Activated CD4-positive, alpha-beta T cell treated with anti-CD3 and anti-CD28 coated beads, Interleukin-2, Interleukin-4, amounts not matched to agents 100 ng/mL and 50 ng/mL, durations not matched to agents 16 hours and 8 hours (primary cell): ENCODE results near the gene CDKL4.
"Not testable (repeated sequence)": the region's sequence is repeated elsewhere in the genome, so short reads cannot be mapped to it uniquely, and the experiment has no call there.

ENCODE experiments used
- DNase-seq: peaks from one replicate; pipeline ENCODE4 v3.0.0-alpha.2; 2020; ENCODE audit warnings: low spot score

The CDKL4 gene

DNA sequence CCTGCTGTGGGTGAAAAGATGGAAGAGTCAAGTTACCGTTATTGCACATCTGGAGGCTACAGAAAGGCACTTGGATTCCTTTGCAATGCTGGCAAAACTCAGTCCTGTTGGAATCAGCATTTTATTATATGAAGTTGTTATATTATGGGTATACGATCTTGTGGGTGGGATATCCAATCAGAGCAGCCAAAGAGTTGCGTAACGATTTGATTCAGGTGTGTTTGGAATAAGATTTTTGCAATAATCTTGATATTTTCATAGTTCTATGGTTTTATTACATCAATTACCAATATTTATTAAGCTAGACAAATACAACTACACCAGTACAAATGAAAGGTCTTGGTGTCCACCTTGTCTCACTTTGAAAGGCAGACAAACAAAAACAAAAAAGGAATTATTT is 65.0 kb downstream of the CDKL4 start:
- DNase-seq, result no peak

DNA sequence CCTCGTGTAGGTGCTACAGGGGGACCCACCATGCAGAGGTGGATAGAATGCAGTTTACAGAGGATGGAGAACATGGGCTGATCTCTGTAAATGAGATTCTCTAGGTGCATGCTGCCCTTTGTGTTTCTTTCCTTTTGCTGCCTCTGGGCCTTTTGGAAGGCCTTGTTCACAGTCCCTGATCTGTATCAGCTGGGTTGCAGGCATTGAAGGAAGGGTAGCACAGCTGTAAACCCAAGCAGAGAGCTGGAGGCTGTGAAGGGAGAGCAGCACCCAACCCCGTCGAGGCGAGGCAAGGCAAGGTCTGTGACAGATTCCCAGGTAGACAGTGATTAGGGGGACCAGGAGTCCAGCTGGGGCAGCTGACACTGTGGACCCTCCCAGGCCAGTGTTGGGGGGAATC is 66.8 kb downstream of the CDKL4 start:
- no peak for DNase-seq

DNA sequence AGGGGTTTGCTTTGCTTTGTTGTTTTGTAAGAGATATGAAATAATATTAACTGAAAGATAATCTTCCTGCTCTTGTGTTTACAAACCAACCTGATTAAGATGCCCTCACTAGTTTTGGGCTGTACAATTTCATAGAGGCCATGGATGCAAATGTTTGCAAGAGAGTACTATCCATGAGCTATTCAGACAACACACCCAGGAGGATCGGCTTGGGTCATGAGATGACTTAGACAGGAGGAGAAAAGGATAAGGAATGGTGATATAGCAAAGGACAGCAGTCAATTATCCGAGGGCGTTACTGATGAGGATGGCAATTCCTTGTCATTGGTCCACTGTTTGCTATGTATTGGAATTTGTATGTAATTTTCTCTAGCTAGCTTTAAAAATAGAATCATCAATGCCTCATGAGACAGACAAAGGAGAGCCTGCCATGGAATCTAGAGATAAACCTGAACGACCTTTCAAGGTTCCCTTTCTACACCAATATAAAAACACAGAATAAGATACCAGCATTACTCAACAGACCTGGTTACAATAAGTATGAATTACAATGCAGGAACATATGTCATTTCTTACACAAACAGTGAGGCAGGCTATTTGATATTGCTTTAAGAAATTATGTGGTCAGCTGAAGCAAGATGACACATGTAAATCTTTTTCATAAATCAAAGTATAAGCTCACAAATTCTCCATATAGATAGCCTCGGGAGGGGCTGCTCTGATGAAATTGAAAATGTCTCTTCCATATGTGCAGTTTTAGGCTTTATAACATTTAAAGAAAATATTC is 68.6 kb downstream of the CDKL4 start:
- no peak for DNase-seq

DNA sequence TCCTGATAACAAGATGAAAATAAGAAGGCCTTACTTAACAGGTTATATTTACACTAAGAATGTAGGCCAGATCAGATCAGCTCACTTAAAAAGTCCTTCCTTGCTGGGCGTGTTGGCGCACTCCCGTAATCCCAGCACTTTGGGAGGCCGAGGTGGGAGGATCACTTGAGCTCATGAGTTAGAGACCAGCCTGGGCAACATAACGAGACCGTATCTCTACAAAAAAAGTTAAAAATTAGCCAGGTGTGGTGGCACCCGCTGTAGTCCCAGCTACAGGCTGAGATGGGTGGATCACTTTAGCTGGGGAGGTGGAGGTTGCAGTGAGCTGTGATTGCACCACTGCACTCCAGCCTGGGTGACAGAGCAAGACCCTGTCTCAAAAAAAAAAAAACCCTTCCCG is 69.7 kb downstream of the CDKL4 start:
- no peak for DNase-seq

DNA sequence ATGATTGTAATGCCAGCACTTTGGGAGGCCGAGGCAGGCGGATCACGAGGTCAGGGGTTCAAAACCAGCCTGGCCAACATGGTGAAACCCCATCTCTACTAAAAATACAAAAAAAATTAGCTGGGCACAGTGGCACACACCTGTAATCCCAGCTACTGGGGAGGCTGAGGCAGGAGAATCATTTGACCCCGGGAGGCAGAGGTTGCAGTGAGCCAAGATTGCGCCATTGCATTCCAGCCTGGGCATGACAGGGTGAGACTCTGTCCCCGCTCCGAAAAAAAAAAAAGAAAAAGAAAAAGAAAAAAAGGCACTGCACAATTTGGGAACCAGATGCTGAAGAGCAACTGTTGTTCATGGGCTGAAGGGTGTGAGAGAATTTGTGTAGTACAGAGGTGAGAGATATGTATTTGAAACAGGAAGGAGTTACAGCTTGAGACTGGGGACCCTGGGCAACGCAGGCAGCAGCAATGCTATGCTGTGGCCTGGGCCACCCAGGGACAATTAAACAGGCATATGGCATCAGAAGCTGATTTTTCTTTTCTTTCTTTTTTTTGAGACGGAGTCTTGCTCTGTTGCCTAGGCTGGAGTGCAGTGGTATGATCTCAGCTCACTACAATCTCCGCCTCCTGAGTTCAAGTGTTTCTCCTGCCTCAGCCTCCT is 71.6 kb downstream of the CDKL4 start:
- DNase-seq, result not testable (repeated sequence)

DNA sequence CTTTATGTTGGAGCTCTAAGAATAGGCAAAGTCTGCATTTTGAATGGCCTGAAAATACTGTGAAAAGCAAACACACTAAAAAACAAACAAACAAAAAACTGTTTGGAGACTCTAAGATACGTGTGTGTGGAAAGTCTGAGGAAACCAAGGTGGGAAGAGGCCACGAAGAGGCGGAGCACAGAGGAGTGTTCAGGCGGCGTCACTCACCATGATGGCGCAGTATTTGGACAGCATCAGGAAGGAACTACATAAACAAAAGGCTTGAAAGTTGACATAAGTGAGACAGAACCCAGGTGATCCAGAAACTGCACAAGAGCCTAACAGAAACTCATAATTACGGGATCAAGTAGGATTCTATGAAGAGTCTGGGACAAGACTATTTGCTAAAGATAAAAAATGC is 72.1 kb downstream of the CDKL4 start:
- DNase-seq, result no peak

DNA sequence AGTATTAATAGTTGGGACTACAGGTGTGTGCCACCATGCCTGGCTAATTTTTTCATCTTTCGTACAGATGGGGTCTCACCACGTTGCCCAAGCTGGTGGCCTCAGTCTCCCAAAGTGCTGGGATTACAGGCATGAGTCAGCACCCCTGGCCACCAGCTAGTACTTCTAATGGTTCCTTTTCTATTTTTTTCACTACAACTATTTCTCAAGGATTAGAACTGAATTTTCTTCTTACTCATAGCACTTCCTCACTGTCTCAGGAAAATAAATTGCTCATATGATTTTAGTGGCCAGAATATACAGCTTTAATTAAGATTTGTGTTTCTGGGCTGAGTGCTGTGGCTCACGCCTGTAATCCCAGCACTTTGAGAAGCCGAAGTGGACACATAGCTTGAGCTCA is 79.7 kb downstream of the CDKL4 start:
- no peak for DNase-seq

DNA sequence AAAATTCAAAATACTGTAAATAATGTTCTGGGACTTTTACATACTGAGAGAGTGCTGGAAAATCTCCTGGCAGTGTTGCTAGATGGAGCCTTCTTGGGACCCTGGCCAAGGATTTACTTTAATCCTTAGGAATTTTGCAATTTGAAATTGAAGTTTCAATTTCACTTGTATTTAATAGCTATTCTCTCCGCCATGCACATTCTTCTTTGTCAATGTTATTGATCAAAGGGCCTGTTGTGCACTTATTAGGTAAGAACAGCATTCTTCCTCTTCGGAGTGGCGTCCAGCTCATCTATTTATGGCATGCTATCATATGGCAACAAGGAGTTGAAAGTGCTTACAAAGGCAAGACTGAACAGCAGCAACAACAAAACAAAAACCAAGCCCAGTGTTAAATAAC is 82.8 kb downstream of the CDKL4 start:
- DNase-seq, result no peak

DNA sequence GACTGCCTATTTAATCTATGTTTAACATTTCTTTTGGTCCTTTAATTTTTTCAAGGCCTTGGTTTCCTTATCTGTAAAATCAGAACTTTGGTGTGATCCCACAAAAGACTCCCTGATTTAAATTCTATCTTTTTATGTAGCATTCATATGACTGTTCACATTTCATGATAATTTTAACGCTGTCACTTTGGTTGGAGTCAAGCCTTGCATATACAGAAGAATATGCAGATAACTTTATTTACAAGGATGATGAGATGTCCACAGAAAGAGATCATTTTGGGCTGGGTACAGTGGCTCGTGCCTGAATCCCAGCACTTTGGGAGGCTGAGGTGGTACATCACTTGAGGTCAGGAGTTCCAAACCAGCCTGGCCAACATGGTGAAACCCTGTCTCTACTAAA is 84.5 kb downstream of the CDKL4 start:
- no peak for DNase-seq

DNA sequence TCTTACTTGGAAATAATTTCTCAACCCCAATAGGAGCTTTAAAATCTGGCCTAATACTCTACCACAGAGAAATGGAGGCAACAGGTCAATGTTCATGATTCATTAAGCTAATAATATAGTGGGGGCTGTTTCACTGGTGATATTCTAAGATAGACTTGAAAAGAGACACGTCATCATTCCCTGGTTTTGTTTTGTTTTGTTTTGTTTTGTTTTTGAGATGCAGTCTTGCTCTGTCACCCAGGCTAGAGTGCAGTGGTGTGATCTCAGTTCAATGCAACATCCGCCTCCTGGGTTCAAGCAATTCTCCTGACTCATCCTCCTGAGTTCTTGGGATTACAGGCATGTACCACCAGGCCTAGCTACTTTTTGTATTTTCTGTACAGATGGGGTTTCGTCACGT is 85.4 kb downstream of the CDKL4 start:
- no peak for DNase-seq

DNA sequence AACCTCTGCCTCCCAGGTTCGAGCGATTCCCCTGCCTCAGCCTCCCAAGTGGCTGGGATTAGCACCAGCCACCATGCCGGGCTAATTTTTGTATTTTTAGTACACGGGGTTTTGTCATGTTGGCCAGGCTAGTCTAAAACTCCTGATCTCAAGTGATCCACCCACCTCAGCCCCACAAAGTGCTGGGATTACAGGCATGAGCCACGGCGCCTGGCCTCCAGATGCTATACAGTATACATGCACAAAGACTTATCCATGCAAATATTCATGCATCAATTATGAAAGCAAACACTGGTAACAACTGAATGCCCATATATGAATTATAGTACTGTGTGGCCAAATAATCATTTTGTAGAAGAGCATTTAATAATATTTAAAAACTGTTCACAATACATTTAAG is 86.9 kb downstream of the CDKL4 start:
- no peak for DNase-seq

DNA sequence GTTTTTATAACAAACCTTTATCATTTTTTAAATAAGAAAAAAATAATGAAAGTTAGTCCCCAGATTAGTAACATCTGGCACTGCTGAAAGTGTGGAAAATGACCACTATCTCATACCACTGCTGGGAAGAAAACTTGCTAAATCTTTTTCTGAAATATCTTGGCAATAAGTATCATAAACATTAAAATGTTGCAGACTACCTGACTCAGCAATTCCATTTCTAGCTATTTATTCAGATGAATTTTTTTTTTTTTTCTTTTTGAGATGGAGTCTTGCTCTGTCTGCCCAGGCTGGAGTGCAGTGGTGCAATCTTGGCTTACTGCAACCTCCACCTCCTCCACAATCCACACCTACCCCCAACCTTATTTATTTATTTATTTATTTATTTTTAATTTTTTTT is 87.7 kb downstream of the CDKL4 start:
- no peak for DNase-seq

DNA sequence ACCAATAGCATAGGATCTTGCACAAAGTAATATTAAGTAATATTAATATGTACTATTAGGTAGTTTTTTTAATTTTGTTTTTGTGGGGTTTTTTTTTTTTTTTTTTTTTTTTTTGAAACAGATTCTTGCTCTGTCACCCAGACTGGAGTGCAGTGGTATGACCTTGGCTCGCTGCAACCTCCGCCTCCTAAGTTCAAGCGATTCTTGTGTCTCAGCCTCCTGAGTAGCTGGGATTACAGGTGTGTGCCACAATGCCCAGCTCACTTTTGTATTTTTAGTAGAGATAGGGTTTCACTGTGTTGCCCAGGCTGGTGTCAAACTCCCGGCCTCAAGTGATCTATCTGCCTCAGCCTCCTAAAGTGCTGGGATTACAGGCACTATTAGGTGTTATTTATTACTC is 88.2 kb downstream of the CDKL4 start:
- not testable (repeated sequence) for DNase-seq

DNA sequence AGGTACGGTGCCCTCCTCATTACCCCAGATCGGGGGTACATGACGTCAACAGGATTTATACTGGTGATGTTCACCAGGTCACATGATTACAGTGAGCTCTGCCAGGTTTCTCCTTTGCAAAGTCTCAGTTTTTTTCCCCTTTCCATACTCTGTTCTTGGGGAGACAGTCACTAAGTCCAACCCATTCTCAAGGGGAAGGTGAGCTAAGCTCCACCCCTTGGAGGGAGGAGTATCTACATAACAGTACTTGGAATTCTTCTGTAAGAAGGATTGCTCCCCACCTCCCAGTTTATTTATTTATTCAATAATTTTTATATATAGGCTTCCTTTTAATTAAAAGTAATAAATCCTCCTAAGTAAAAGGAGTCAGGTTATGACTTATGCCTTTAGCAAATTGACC is 88.8 kb downstream of the CDKL4 start:
- no peak for DNase-seq

DNA sequence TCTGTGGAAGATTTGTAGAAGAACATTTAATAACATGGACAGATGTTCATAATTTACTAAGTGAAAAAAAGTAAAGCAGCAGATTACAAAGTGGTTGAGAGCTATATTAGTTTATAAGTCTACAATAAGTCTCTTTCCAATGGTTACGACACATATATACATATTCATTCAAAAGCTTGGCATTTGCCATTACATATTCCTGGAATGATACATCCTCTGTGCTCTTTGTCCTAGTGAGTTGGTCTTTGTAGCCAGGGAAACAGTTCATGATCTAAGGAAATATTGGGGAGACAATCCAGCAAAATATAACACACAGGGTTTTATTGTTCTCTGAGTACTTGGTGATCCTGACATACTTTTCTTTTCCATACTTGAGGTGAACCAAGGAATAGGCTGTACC is 90.5 kb downstream of the CDKL4 start:
- DNase-seq, result no peak

DNA sequence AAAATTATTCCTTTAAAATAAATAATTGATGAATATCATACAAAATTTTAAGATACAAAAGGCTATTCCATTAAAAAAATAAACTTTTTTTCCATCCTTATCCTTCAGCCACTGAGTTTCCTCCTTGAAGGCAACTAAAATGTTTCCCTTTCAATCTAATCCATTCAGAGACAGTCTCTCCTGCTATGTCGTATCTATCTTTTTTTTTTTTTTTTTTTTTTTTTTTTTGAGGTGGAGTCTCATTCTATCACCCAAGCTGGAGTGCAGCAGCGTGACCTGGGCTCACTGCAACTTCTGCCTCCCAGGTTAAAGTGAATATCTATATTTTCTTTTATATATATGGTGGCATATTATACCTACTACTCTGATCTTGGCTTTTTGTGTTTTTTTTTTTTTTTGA is 91.3 kb downstream of the CDKL4 start:
- DNase-seq, result no peak

DNA sequence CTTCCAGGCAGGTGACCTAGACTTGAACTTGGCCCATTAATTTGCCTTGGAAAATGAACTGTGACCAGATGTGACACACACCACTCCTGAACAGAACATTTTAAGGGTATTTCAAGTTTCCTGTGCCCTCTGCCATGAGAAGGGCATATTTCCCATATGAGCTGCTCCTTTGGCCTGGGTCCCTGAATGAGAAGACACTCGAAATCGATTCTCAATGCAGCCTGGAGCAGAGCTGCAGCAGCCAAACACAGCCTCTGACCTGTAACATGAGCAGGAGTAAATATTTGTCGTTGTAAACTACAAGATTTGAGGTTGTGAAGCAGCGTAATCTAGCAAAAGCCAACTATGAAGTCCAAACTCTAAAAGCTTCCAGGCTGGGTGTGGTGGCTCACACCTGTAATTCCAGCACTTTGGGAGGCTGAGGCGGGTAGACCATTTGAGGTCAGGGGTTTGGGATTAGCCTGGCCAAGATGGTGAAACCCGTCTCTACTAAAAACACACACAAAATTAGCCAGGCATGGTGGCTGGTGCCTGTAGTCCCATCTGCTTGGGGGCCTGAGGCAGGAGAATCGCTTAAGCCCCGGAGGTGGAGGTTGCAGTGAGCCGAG is 92.8 kb downstream of the CDKL4 start:
- DNase-seq, result no peak

DNA sequence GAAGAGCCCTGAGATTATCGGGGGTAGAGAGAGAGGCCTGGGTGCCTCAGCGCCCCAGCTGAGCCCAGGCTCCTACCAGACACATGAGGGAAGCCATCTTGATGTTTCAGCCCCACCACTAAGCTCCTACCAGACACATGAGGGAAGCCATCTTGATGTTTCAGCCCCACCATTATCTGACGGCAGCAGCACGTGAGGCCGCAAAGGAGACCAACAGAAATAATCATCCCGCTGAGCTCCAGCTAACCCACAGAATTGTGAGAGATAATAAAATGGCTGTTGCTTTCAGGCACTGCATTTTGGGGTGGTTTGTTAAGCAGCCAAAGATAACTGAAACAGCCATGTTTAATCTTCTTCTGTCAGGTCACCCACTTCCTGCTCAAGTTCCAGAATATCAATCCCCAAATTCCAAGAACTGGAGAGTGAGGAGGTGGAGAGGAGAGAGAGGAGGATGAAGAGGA is 93.6 kb downstream of the CDKL4 start:
- DNase-seq, result no peak

DNA sequence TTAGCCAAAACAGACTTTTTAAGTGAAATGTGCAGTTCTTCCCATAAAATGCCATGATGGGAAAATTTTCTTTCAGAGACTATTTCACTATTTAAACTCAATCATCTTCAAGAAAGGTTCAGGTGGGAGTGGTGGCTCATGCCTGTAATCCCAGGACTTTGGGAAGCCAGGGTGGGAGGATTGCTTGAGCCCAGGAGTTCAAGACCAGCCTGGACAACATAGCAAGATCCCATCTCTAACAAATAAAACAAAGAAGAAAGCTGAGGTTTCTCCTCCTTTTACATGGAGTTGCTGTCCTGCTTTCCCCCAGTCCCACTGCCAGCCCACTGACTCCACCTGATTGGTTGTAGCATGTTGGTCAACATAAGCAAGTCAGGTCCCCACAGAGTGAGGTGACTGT is 97.1 kb downstream of the CDKL4 start:
- DNase-seq, result no peak

DNA sequence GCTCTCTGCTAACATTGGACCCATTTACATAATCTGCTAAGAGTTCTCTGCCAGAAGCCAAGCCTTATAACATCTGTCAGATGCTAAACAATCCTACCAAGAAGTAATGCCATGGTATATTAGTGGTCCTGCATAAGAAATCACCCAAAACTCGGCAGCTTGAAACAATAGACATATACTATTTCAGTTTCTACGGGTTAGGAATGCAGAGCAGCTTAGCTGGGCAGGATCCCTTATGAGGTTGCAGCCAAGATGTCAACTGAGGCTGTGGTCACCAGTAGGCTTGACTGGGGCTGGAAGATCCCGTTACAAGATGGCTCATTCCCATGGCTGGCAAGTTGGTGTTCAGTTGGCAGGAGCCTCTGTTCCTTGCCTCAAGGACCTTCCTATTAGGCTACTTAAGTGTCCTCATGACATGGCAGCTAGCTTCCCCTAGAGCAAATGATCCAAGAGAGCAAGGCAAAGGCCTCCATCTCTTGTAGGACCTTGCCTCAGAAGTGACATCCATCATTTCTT is 97.8 kb downstream of the CDKL4 start:
- no peak for DNase-seq

DNA sequence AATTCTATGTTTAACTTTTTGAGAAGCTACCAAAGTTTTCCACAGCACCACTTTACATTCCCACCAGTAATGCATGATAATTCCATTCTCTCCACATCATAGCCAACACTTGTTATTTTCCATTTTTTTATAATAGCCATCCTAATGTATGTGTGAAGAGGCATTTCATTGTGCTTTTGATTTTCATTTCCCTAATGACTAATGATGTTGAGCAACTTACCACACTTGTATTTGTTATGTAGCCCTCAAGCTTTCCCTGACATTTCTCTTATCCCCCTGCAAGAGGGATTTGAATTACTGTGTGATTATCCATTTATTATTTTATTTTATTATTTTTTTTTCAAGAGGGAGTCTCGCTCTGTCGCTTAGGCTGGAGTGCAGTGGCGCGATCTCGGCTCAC is 99.4 kb downstream of the CDKL4 start:
- DNase-seq, result no peak

DNA sequence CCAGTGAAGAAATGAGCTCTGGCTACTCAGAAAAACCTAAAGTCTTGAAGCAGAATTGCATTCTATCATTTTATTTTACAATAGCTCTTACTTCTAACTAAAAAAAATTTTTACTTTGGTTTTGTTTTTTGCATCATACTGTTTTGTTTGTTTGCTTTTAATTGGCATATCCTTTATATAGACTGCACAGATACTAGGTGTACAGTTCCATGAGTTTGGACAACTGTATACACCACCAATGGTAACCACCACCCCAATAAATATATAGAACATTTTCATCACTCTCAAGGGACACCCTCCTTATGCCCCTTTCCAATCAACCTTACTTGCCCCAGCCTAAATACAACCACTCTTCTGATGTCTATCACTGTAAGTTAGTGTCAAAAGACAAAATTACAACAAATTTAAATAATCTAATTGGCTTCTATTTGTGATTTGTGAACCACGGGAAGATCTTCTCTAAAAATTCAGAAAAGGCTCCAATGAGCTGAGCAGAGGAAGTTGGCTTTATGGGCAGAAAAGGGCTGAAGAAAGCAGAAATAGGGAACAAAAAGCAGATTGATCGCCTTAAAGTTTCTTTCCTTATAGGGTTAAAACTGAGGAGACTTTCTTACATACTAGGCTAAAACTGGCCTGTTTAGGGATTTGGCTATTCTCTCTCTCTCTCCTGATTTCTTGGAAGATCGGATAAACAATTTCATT is 100.7 kb downstream of the CDKL4 start:
- no peak for DNase-seq
